ENCODE data around the gene AZIN2.
"Not testable (repeated sequence)": the region's sequence is repeated elsewhere in the genome, so short reads cannot be mapped to it uniquely, and the experiment has no call there.

AZIN2 gene

GRCh38 chr1:33057095-33057494, 23.9 kb upstream of the AZIN2 start:
- no peak for DNase-seq (ENCODE audit: low read depth in 2 of 2)

- no peak for DNase-seq (ENCODE audit: low read depth in 2 of 2)
Measured at GRCh38 chr1:33060579-33061083, 20.3 kb upstream of the AZIN2 start.

- no peak for DNase-seq (ENCODE audit: low read depth in 2 of 2)
Measured at GRCh38 chr1:33061834-33062233, 19.1 kb upstream of the AZIN2 start.

- DNase-seq (ENCODE audit: low read depth in 2 of 2): not testable (repeated sequence)
Measured at GRCh38 chr1:33064284-33064683, 16.7 kb upstream of the AZIN2 start.

GRCh38 chr1:33065301-33065700, 15.7 kb upstream of the AZIN2 start:
- DNase-seq (ENCODE audit: low read depth in 2 of 2): no peak

GRCh38 chr1:33066477-33066876, 14.5 kb upstream of the AZIN2 start:
- not testable (repeated sequence) for DNase-seq (ENCODE audit: low read depth in 2 of 2)

GRCh38 chr1:33068108-33068507, 12.8 kb upstream of the AZIN2 start:
- DNase-seq (ENCODE audit: low read depth in 2 of 2): not testable (repeated sequence)

GRCh38 chr1:33070628-33071027, 10.3 kb upstream of the AZIN2 start:
- DNase-seq (ENCODE audit: low read depth in 2 of 2): no peak

- DNase-seq (ENCODE audit: low read depth in 2 of 2): no peak
Measured at GRCh38 chr1:33072707-33073106, 8.2 kb upstream of the AZIN2 start.

GRCh38 chr1:33074193-33074945, 6.6 kb upstream of the AZIN2 start:
- DNase-seq (ENCODE audit: low read depth in 2 of 2): no peak

- DNase-seq (ENCODE audit: low read depth in 2 of 2): no peak
Measured at GRCh38 chr1:33078030-33078591, 2.8 kb upstream of the AZIN2 start.

- no peak for DNase-seq (ENCODE audit: low read depth in 2 of 2)
Measured at GRCh38 chr1:33080373-33080772, 580 bp upstream of the AZIN2 start.

GRCh38 chr1:33081554-33082305, 777 bp downstream of the AZIN2 start:
- no peak for DNase-seq (ENCODE audit: low read depth in 2 of 2)

GRCh38 chr1:33082575-33083108, 1.7 kb downstream of the AZIN2 start:
- no peak for DNase-seq (ENCODE audit: low read depth in 2 of 2)

GRCh38 chr1:33085332-33085731, 4.4 kb downstream of the AZIN2 start:
- no peak for DNase-seq (ENCODE audit: low read depth in 2 of 2)

- no peak for DNase-seq (ENCODE audit: low read depth in 2 of 2)
Measured at GRCh38 chr1:33086384-33086850, 5.5 kb downstream of the AZIN2 start.

GRCh38 chr1:33087677-33088076, 6.7 kb downstream of the AZIN2 start:
- no peak for DNase-seq (ENCODE audit: low read depth in 2 of 2)

GRCh38 chr1:33088119-33088906, 7.4 kb downstream of the AZIN2 start:
- DNase-seq (ENCODE audit: low read depth in 2 of 2): no peak

GRCh38 chr1:33089457-33089856, 8.5 kb downstream of the AZIN2 start:
- DNase-seq (ENCODE audit: low read depth in 2 of 2): no peak

- DNase-seq (ENCODE audit: low read depth in 2 of 2): no peak
Measured at GRCh38 chr1:33092438-33092837, 11.5 kb downstream of the AZIN2 start.

- DNase-seq (ENCODE audit: low read depth in 2 of 2): no peak
Measured at GRCh38 chr1:33093004-33093403, 12.1 kb downstream of the AZIN2 start.
